ENCODE data around the gene CD160.
A peak's percentile ranks its signal among the peaks of the same experiment; 100 is the strongest.
"Not testable (repeated sequence)": the region's sequence is repeated elsewhere in the genome, so short reads cannot be mapped to it uniquely, and the experiment has no call there.

The CD160 gene, protein sequence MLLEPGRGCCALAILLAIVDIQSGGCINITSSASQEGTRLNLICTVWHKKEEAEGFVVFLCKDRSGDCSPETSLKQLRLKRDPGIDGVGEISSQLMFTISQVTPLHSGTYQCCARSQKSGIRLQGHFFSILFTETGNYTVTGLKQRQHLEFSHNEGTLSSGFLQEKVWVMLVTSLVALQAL

DNA sequence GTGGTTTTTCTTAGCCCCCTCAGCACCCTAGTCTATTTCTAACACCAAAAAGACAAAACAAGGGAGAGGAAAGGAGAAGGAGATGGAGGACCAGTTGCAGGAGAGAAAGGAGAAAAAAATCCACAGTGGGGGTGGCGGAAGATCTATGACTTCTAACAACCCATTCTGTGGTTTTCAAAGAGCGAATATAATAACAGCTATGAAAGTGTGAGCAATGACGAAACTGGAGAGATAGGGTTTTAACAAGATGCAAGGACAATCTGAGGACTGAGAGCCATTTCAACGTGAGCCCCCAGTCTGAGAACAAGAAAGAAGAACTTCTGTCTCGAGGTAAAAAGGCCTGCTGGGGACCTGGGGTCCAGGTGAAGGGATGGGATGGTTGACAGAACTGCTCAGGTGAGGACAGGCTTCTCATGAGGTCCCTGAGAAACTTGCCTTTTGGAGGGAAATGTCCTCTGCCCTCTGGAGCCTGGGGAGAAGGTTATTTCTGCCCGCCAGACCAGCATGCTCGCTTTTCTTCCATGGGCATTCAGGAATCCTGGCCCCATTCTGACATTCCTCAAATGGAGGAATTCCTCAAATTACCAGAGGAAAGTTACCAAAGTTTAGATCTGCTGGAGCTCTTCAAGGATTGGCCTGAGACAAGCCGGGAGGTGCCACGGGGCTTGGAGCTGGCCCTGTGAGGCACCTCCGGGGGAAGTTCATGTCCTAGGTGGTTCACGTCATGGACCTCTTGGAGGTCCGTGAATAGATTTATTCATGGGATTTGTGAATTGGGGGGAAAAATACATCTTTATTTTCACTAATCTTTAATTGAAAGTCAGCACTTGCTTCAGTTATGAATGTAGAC is at the start of gene CD160:
TSS of gene CD160 (plus strand) at position 270 of the 850 bp plus-strand sequence. CDS start 8,829 bp downstream, outside the sequence.
- DNase-seq (ENCODE audit: low spot score), result no peak

DNA sequence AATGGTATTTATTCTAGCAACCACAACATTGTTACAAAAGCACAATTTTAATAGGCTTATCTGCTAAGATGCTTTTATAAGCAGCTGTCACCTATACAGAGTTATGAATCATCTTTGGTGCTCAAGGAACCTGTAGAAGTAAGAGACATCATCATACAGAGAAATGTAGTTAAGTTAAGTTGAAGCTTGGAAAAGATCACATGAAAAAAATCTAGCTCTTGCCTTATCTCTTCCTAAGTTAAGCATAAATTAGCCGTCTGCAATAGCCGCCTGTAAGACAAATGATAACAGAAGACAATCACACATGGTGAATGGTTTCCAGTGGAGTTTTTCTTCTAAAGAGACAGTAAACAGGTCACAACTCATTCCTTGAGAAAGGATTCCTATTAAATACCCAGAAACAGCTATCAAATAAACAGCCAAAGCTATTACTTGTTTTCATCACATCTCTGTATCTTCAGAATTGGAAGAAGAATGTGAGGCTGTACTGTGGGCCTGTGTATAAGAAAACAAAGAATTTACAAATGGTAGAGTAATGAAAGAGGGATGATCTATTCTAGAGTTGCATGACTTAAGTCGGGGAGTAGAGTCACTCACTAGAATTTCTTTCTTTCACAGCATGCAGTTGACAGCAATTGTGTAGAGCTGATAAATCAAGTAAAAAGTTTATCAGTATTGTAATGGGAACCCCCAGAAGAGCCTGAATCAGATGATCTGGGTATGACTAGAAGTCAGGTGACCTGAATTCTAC is 48.1 kb upstream of the CD160 start:
- not testable (repeated sequence) for DNase-seq (ENCODE audit: low spot score)

DNA sequence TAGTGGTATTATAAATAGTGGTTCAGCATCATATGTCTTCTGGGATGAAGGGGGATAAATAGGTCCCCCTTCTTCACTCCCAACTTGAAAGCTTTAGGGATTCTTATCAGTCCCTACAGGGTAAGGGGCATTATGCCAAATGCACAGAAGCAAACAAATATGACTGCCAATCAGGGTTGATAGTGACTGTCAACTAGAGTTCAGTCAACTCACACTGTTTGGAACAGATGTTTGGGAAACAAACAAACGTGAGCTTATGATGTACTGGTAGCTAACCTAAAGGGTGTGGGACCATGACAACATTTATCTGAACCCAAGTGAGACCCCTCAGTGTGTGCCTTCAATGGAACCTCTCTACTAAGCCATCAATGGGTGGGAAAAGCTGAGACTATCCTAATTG is 46.1 kb upstream of the CD160 start:
- not testable (repeated sequence) for DNase-seq (ENCODE audit: low spot score)

DNA sequence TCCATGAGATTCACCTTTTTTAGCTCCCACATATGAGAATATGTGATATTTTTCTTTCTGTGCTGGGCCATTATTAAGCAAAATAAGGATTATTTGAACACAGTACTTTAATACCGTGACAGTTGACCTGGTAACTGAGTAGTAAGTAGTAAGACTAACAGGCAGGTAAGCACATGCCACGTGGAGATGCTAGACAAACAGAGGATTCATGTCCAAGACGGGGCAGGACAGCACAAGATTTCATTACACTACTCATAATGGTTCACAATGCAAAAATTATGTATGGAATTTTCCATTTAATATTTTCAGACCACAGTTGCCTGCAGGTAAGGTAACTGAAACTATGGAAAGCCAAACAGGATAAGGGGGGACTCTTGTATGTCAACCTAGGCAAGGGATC is 34.4 kb upstream of the CD160 start:
- not testable (repeated sequence) for DNase-seq (ENCODE audit: low spot score)

DNA sequence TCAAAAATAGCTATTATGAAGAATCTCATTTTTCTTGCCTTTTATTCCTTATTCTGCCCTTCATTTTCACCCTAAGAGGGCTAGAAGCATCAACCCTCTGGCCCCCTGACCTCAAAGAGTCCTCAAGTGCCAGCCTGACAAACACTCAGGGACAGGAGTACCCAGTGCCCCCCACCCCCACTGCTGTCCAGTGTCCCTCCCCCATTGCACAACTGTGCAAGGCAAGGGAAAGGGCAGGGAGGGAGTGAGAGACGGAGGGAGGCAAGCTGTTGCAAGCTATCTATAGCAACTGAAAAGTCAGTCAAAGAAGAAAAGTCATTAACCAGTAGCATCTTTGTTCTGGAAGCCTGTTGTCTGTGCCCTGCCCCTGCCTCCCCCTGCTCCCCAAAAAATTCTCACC is 33.2 kb upstream of the CD160 start:
- not testable (repeated sequence) for DNase-seq (ENCODE audit: low spot score)

DNA sequence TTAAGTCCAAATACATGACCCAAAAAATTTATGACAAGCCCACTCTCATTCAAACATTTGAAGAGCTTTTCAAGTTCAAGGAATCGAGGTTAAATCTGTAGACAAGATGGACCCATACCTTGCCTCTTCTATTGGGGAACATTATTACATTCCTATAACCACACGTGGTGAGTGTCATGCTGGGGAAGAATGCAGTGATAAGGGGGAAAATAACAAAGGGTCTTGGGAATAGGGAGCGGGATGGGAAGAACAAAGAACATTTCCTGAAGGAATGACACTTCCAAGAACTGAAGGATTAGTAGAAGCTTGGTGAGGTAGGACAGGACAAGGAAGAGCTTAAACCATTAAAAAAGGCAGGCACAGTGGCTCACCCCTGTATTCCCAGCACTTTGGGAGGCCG is 31.0 kb upstream of the CD160 start:
- no peak for DNase-seq (ENCODE audit: low spot score)

DNA sequence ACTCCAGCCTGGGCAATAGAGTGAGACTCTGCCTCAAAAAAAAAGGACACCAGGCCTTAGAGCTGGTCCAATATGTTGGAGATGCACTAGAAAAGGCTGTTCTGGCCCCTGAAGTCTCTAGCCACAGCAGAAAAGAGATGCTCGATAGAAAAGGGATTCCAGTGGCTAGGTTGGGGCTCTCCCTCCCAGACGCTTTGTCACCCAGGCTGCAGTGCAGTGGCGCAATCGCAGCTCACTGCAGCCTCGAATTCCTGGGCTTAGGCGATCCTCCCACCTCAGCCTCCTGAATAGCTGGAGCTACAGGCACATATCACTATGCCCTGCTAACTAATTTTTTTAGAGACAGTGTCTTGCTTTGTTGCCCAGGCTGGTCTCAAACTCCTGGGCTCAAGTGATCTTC is 30.4 kb upstream of the CD160 start:
- no peak for DNase-seq (ENCODE audit: low spot score)

DNA sequence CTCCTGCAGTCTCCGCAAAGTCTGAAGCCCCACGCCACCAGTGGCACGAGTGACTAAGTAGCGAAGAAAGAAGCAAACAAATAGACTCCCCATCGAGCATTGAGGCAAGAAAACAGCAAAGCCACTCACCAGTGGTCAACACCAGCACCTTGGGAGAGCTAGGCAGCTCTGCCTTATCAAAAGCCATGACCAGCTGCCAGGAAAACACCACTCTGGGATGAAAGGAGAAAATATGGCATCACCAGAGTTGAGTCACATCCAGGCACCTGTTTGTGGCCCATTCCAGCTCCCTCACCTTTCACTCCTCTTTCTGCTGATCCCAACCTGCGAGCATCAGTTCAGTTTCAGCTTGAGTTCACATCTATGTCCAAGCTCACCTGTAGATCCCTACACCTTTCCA is 29.4 kb upstream of the CD160 start:
- no peak for DNase-seq (ENCODE audit: low spot score)

DNA sequence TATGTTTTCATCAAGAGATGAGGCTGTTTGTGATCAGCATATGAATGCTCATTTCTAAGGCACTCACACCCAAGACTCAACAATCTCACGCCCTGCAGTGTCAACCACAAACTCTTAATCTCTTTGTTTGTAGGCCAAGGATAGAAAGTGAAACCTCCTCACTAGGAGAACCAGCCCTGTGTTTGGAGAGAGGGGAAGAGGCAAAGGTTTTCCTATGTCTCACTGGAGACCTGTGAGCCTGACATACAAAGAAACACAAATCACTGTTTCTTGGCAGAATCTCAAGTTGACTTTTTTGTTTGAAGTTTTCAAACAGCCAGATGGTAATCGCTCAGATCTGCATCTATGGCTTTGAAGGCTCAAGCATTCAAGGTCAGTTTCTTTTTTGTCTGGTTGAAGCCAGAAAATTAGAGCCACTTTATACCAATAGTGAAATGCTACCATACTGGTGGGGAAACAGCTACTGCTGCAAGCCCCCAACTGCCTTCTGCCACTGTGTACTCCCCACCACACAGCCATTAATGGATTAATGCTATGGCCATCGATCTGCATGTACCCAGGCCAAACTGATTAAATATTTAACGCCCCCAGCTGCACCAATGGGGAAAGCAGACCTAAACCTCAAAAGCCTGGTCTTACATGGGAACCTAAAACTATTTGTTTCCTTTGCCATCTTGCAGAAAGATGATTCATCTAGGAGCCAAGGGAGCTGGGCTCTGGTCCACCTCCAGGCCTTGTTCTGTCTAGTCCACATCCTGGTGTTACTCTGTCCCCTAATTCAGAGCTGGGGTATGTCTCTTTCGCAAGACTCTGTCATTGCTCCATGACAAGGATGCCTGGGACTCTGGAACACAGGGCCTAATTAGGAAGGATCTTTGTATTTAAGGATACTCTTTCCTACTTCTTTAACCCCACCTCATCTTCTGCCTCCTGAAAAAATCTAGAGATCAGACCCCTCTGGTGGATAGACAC is 28.4 kb upstream of the CD160 start:
- DNase-seq (ENCODE audit: low spot score), result peak; percentile 37

DNA sequence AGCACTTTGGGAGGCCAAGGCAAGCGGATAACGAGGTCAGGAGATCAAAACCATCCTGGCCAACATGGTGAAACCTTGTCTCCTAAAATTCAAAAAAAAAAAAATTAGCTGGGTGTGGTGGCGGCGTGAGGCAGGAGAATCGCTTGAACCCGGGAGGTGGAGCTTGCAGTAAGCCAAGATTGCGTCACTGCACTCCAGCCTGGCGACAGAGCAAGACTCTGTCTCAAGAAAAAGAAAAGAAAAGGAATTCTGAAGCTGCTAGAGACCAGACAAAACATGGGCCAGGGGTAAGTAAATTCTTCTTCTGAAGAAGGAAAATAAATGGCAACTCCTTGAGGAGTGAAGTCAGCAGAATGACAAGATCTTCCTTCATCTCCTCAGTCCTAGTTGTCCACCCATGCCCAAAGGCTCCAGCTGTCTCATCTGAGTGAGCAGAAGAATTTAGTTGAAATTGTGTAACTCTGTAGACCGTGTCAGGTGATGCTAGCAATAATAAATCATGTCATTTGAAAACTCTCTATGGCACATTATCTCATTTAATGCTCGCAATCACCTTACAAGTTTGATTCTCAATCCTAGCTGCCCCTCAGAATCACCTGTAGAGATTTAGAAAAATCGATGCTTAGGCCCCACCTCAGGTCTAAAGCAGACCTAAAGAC is 26.4 kb upstream of the CD160 start:
- no peak for DNase-seq (ENCODE audit: low spot score)

DNA sequence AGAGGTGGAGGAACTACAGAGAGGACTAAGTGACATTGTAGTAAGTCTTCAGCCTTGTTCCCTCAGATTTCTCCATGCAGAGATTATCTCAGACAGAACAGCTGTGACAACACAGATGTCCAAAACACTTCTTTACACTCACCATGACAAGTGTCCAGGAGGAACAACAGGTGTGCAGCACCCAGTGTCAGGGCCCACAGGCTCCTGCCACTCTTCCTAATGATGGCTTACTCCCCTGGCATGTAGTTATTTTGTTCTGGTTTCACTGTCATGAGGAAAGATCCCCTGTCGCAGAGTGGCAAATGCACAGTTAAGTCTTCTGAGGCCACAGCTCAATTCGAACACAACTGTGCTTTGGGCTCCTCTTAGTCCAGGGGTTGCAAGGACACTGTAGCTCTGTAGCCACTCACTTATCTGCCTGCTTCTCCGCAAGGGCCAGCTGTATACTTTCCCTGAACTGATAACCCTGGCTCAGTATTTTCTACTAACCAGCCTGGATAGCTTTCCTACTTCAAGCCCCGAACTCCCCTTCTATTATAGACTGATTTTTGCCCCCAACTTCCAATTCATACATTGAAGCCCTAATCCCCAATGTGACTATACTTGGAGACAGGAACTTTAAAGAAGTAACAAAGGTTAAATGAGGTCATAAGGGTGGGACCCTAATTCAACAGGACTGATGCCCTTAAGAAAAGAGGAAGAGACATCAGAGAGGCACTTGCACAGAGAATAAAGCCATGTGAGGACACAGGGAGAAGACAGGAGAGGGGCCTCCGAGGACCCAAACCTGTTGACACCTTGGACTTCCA is 23.3 kb upstream of the CD160 start:
- DNase-seq (ENCODE audit: low spot score), result no peak

DNA sequence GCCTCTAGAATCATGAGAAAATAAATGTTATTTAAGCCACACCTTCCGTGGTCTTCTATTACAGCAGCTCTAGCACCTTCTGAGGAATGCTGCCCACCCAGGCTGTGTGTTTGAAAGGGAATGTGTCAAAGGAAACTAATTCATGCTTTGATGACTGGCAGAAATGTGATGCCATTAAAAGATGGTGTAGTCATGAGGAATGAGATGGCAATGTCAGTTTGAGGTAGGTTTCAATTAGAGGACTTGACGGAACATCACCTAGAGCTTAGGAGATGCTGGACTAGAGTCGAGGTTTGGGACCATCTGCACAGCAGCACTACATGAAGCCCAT is 22.7 kb upstream of the CD160 start:
- no peak for DNase-seq (ENCODE audit: low spot score)

DNA sequence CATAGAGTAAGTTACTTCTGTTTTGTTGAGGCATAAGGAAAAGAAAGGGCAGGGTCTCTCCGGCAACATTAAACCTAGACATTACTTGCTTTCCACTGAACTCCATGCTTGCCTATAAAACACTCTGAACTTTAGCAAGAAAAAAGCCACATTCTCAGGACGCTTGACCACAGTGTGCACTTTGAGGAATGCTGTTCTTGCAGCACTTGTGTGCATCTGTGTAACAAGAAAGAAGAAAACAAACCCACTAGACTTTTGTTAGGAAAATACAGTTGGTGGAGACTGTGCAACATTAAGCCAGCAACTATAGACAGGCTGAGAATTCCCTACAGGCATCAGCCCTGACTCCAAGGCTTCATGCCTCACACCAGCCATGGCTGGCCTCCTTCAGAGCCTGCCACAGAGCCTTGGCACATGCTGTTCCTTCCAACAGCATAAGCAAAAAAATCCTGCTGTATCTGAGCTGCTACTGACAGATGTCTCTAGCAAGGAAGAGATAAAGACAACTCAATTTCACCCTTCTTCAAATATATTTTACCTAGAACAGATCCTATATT is 17.9 kb upstream of the CD160 start:
- DNase-seq (ENCODE audit: low spot score), result no peak

DNA sequence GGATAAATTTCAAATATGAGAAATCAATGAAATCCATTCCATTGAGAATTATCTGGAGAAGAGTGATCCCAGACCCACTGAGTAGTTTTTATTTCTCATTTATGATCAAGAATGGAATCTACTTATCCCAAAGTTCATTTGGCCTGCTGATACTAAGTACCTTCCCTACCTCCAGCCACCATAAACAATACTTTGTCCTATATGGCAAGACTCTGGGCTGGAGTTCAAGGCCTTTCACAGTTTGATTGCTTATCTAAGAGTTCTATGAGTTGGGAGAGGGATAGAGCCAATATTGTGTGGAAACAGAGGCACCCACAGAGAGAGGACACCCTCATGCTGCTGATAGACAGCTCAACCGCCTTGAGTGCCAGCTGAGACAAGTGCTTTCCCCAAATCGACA is 17.2 kb upstream of the CD160 start:
- no peak for DNase-seq (ENCODE audit: low spot score)

DNA sequence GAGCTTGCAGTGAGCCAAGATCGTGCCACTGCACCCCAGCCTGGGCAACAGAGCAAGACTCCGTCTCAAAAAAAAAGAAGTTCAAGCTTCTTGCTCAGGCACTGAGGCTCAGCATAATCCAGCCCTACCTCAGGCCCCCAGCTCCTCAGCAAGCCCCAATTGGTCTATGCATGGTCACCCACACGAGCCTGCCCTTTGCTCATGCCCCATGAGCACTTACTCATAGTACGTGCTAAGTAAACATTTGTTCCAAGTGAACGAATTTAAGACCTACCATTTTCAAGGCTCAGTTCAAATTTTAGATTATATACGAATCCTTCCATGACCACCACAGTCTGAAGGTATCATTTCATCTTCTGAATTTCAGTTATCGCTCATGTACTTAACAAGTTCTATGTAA is 16.5 kb upstream of the CD160 start:
- no peak for DNase-seq (ENCODE audit: low spot score)

DNA sequence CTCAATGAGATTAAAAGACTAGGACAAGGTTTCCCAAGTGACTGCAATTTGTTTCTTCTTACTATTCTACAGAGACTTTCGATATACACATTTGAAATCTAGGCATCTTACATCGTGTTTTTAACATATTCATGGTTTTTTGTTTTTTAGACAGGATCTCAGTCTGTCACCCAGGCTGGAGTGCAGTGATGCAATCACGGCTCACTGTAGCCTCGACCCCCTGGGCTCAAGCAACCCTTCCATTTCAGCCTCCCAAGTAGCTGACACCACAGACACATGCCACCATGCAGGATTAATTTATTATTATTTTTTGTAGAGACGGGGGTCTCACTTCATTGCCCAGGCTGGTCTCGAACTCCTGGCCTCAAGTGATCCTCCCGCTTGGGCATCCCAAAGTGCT is 13.7 kb upstream of the CD160 start:
- no peak for DNase-seq (ENCODE audit: low spot score)

DNA sequence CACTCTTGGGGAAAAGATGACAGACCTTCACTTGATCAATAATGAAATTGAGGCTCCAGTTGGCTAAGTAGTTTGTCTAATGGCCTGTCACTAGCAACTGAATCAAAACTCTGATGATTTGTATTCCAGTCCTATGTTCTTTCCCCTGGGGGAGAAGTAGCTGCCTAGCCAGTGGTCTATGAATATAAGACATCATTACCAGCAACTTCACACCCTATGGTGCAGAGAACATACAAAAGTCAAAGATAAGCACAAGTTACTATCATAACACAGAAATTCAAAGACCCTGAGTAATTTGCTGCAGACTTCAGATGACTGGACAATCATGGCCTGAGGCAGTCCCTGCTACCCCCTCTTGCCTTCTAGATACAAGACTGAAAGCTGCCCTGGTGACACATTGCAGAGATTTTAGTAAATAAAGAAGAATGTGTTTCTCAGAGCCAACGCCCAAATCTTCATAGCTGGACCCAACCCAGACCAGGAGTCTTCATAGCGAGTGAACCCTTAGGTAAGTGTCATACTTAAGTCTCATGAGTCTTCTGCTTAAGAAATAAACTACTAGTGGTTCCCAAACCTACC is 13.1 kb upstream of the CD160 start:
- no peak for DNase-seq (ENCODE audit: low spot score)

DNA sequence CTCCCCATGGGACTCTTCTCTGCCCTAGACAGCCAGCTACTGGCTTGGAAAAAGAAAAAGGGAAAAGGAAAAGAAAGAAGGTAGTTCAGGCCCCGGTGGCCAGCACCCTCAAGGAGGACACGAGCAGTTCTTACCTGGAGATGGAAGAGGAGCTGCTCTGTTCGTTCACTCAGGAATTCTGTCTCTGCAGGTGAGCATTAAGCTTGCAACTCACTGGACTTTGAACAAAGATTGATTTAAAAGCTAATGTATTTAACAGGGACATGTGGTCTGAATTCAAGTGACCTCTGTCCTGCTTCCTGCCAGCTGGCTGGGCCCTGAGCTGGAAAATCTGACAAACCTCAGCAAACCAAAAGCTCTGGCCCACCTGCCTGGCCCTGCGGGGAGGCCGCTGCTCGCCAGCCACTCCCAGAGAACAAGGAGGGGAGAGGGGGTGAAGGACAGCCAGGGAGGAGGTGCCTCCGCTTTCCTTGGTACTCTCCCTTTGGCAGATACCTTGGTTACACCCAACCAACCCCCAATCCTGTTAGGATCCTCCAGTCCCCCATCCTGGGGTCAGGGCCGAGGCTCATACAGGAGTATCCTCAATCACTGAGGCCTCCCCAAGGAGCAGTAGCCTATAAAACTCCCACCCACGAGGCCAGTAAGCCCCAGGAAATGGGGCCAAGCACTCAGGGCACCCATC is 12.0 kb upstream of the CD160 start, which contains the start of gene PDZK1:
TSS of gene PDZK1 (minus strand) at position 186 of the 685 bp plus-strand sequence. CDS start 19,347 bp downstream, outside the sequence.
- DNase-seq (ENCODE audit: low spot score), result no peak

DNA sequence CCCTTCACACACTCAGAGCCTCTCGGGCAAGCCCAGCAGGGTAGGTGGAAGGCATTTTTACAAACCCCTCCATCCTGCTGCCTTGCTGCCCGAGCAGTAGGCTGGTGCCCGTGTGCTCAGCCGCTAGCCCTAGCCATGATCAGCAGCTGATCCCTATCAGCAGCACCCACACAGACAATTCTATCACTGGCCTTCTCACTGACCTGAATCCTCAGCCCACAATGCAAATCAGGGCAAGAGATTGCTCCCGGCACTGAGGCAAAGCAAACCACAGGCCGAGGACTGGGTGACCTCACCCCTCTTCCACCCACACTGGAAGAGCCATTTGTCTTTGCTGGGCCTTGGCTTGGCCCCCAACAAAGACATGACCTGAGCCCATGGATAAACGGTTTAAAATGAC is 11.2 kb upstream of the CD160 start:
- no peak for DNase-seq (ENCODE audit: low spot score)
